WTC11 (cell line): ENCODE results near the gene FBXO47. TPM values are rescaled to one million over a fixed set of nuclear protein-coding genes. Genes with fewer than 3 reads are reported as not detected.

Experiments
- ATAC-seq: fragments of 200-7000 bp; cut with Tn5 transposase; 2 replicates; pipeline ENCODE4 v1.10.0; 2021; ENCODE audit warnings: mild to moderate bottlenecking, moderate library complexity
- CTCF ChIA-PET: fragments of 300-600 bp; sonication (Branson Sonifier 250); formaldehyde crosslinking; loops from one replicate; lab custom pipeline; 2021; ENCODE audit warnings: antibody characterized with exemption; lab: Charles Lee
- POLR2A ChIA-PET: fragments of 350-600 bp; sonication (Branson Sonifier 250); formaldehyde crosslinking; loops from one replicate; lab custom pipeline; 2021; ENCODE audit warnings: antibody characterized with exemption; lab: Charles Lee
- DNase-seq: peaks from one replicate; pipeline ENCODE4 v3.0.0; 2021; ENCODE audit warnings: low spot score
- H3K27ac Mint-ChIP-seq: 2 replicates; pipeline ENCODE4 v1.8.0; 2021; ENCODE audit warnings: mixed read lengths
- H3K27me3 Mint-ChIP-seq: 2 replicates; pipeline ENCODE4 v1.8.0; 2021; ENCODE audit warnings: low read depth, mild to moderate bottlenecking, moderate library complexity, mixed read lengths
- H3K36me3 Mint-ChIP-seq: 2 replicates; pipeline ENCODE4 v1.8.0; 2021; ENCODE audit warnings: mixed read lengths
- H3K4me1 Mint-ChIP-seq: 2 replicates; pipeline ENCODE4 v1.8.0; 2022; ENCODE audit warnings: mixed read lengths
- H3K4me3 Mint-ChIP-seq: 2 replicates; pipeline ENCODE4 v1.8.0; 2021; ENCODE audit warnings: mild to moderate bottlenecking, moderate library complexity, mixed read lengths
- H3K9me3 Mint-ChIP-seq: 2 replicates; pipeline ENCODE4 v1.8.0; 2021; ENCODE audit warnings: mixed read lengths
- ATF3 ChIP-seq: sonication (generic); formaldehyde crosslinking; conservative IDR thresholded peaks from 2 replicates; pipeline ENCODE4 v1.8.1; 2022; ENCODE audit warnings: mild to moderate bottlenecking, missing genetic modification reagents
- CBFB ChIP-seq: sonication (generic); formaldehyde crosslinking; IDR thresholded peaks from 2 replicates; pipeline ENCODE4 v1.8.1; 2022; ENCODE audit warnings: mild to moderate bottlenecking, low read depth, missing genetic modification reagents
- CREB1 ChIP-seq: sonication (generic); formaldehyde crosslinking; IDR thresholded peaks from 2 replicates; pipeline ENCODE4 v1.8.0; 2023; ENCODE audit warnings: mild to moderate bottlenecking, missing genetic modification reagents
- EMX1 ChIP-seq: fragments of 250-450 bp; sonication (Bioruptor Pico); IDR thresholded peaks from 2 replicates; pipeline ENCODE4 v1.8.0; 2021; ENCODE audit warnings: mild to moderate bottlenecking
- ETV6 ChIP-seq: sonication (generic); formaldehyde crosslinking; IDR thresholded peaks from 2 replicates; pipeline ENCODE4 v1.8.1; 2022; ENCODE audit warnings: mild to moderate bottlenecking, missing genetic modification reagents
- NFATC4 ChIP-seq: fragments of 250-450 bp; sonication (Bioruptor Pico); IDR thresholded peaks from 2 replicates; pipeline ENCODE4 v1.9.0; 2021; ENCODE audit warnings: mild to moderate bottlenecking
- NR1H2 ChIP-seq: sonication (generic); formaldehyde crosslinking; IDR thresholded peaks from 2 replicates; pipeline ENCODE4 v1.9.0; 2021; ENCODE audit warnings: mild to moderate bottlenecking, moderate library complexity, missing genetic modification reagents
- NR2C2 ChIP-seq: sonication (generic); formaldehyde crosslinking; IDR thresholded peaks from 2 replicates; pipeline ENCODE4 v1.8.0; 2022; ENCODE audit warnings: mild to moderate bottlenecking, missing genetic modification reagents
- NR3C1 ChIP-seq: sonication (generic); formaldehyde crosslinking; conservative IDR thresholded peaks from 2 replicates; pipeline ENCODE4 v1.8.1; 2023; ENCODE audit warnings: low read depth, mild to moderate bottlenecking, missing genetic modification reagents
- SMAD4 ChIP-seq: sonication (generic); formaldehyde crosslinking; IDR thresholded peaks from 2 replicates; pipeline ENCODE4 v1.8.0; 2022; ENCODE audit warnings: mild to moderate bottlenecking, missing genetic modification reagents
- STAT6 ChIP-seq: sonication (generic); formaldehyde crosslinking; conservative IDR thresholded peaks from 2 replicates; pipeline ENCODE4 v1.8.1; 2023; ENCODE audit warnings: mild to moderate bottlenecking, low read depth, missing genetic modification reagents, moderate library complexity
- TCF7 ChIP-seq: sonication (generic); formaldehyde crosslinking; IDR thresholded peaks from 2 replicates; pipeline ENCODE4 v1.8.0; 2022; ENCODE audit warnings: mild to moderate bottlenecking, low read depth, missing genetic modification reagents, moderate library complexity
- TEAD1 ChIP-seq: sonication (generic); formaldehyde crosslinking; IDR thresholded peaks from 2 replicates; pipeline ENCODE4 v1.8.0; 2022; ENCODE audit warnings: mild to moderate bottlenecking, missing genetic modification reagents
- USF1 ChIP-seq: sonication (generic); formaldehyde crosslinking; IDR thresholded peaks from 2 replicates; pipeline ENCODE4 v1.8.0; 2022; ENCODE audit warnings: mild to moderate bottlenecking, missing genetic modification reagents
- USF2 ChIP-seq: sonication (generic); formaldehyde crosslinking; IDR thresholded peaks from 2 replicates; pipeline ENCODE4 v1.8.1; 2023; ENCODE audit warnings: mild to moderate bottlenecking, missing genetic modification reagents, moderate library complexity
- ZNF281 ChIP-seq: sonication (generic); formaldehyde crosslinking; IDR thresholded peaks from 2 replicates; pipeline ENCODE4 v1.8.0; 2023; ENCODE audit warnings: mild to moderate bottlenecking, missing genetic modification reagents
- ZNF416 ChIP-seq: fragments of 250-450 bp; sonication (Bioruptor Pico); IDR thresholded peaks from 2 replicates; pipeline ENCODE4 v1.9.0; 2021; ENCODE audit warnings: mild to moderate bottlenecking, inconsistent platforms
- ZNF423 ChIP-seq: fragments of 250-450 bp; sonication (Bioruptor Pico); IDR thresholded peaks from 2 replicates; pipeline ENCODE4 v2.1.2; 2022; ENCODE audit warnings: mild to moderate bottlenecking, moderate library complexity
- ZSCAN18 ChIP-seq: fragments of 250-450 bp; sonication (Bioruptor Pico); IDR thresholded peaks from 2 replicates; pipeline ENCODE4 v2.1.2; 2022; ENCODE audit warnings: mild to moderate bottlenecking, moderate library complexity
- total RNA-seq: library from RNA; stranded (reverse); gene quantifications from 3 replicates; pipeline ENCODE4 v1.2.3, GENCODE V29; 2021
- TF ChIP-seq, protein P1 (sequence below): fragments of 250-450 bp; sonication (Bioruptor Pico); IDR thresholded peaks from 2 replicates; pipeline ENCODE4 v1.9.0; 2021; ENCODE audit warnings: mild to moderate bottlenecking
- TF ChIP-seq, protein P2 (sequence below): sonication (generic); formaldehyde crosslinking; IDR thresholded peaks from 2 replicates; pipeline ENCODE4 v1.8.0; 2023; ENCODE audit warnings: missing genetic modification reagents, mild to moderate bottlenecking, borderline replicate concordance

The FBXO47 gene
- total RNA-seq, 1 experiment from 2014 or later: not detected

GRCh38 chr17:38994026-38994425, 26.8 kb upstream of the FBXO47 start (continued):
- TF ChIP-seq STAT6 (CRISPR knock-in tag) (no peak), NR1H2 (CRISPR knock-in tag) (no peak), EMX1 (no peak), ATF3 (CRISPR knock-in tag) (no peak), NR3C1 (no peak), ZNF416 (CRISPR knock-in tag) (no peak), NR2C2 (CRISPR knock-in tag) (no peak), TCF7 (CRISPR knock-in tag) (no peak), CBFB (CRISPR knock-in tag) (no peak)
- TF ChIP-seq, protein P1, sequence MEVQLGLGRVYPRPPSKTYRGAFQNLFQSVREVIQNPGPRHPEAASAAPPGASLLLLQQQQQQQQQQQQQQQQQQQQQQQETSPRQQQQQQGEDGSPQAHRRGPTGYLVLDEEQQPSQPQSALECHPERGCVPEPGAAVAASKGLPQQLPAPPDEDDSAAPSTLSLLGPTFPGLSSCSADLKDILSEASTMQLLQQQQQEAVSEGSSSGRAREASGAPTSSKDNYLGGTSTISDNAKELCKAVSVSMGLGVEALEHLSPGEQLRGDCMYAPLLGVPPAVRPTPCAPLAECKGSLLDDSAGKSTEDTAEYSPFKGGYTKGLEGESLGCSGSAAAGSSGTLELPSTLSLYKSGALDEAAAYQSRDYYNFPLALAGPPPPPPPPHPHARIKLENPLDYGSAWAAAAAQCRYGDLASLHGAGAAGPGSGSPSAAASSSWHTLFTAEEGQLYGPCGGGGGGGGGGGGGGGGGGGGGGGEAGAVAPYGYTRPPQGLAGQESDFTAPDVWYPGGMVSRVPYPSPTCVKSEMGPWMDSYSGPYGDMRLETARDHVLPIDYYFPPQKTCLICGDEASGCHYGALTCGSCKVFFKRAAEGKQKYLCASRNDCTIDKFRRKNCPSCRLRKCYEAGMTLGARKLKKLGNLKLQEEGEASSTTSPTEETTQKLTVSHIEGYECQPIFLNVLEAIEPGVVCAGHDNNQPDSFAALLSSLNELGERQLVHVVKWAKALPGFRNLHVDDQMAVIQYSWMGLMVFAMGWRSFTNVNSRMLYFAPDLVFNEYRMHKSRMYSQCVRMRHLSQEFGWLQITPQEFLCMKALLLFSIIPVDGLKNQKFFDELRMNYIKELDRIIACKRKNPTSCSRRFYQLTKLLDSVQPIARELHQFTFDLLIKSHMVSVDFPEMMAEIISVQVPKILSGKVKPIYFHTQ (CRISPR knock-in tag): no peak

DNA sequence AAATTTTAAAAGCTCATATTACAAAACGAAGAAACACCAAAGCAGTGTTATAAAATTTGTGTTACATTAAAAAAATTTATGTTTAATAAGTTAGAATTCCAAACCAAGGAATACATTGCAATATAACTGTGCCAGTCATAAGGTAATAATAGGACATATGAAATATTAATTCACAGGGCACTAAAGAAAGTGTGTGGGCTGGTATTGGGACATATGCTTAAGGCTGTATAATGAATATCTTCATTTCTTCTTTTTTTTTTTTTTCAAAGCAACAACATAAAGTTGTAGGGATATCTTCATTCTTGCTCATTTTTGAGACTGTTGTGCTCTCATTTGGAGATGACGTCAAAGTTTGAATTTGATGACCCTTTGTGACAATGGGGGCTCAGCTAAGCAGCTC, 17.5 kb upstream of the FBXO47 start:
- Mint-ChIP-seq H3K27me3 (no peaks in the 10 kb centered on the region), H3K36me3 (no peaks in the 10 kb centered on the region), H3K9me3 (no peaks in the 10 kb centered on the region), H3K4me1 (no peaks in the 10 kb centered on the region), H3K4me3 (no peak overlapping the region), H3K27ac (no peak overlapping the region)
- DNase-seq: no peak
- CTCF ChIA-PET: interaction anchor here (1.1 to 5.5 kb wide), 9 partner anchors 30 to 259 kb away, joined by 3 to 191 read pairs (median 21); partner anchors contain the start of genes ARL5C and PLXDC1
- POLR2A ChIA-PET: no interaction called here
- no peak for ATAC-seq
- TF ChIP-seq NFATC4 (CRISPR knock-in tag) (no peak), TEAD1 (no peak), SMAD4 (CRISPR knock-in tag) (no peak), ZNF423 (CRISPR knock-in tag) (no peak), CREB1 (no peak), ZNF416 (CRISPR knock-in tag) (no peak), NR1H2 (CRISPR knock-in tag) (no peak), USF2 (CRISPR knock-in tag) (no peak), ZSCAN18 (CRISPR knock-in tag) (no peak), ETV6 (CRISPR knock-in tag) (no peak), USF1 (CRISPR knock-in tag) (no peak), ZNF281 (CRISPR knock-in tag) (no peak)
- TF ChIP-seq, protein P2, sequence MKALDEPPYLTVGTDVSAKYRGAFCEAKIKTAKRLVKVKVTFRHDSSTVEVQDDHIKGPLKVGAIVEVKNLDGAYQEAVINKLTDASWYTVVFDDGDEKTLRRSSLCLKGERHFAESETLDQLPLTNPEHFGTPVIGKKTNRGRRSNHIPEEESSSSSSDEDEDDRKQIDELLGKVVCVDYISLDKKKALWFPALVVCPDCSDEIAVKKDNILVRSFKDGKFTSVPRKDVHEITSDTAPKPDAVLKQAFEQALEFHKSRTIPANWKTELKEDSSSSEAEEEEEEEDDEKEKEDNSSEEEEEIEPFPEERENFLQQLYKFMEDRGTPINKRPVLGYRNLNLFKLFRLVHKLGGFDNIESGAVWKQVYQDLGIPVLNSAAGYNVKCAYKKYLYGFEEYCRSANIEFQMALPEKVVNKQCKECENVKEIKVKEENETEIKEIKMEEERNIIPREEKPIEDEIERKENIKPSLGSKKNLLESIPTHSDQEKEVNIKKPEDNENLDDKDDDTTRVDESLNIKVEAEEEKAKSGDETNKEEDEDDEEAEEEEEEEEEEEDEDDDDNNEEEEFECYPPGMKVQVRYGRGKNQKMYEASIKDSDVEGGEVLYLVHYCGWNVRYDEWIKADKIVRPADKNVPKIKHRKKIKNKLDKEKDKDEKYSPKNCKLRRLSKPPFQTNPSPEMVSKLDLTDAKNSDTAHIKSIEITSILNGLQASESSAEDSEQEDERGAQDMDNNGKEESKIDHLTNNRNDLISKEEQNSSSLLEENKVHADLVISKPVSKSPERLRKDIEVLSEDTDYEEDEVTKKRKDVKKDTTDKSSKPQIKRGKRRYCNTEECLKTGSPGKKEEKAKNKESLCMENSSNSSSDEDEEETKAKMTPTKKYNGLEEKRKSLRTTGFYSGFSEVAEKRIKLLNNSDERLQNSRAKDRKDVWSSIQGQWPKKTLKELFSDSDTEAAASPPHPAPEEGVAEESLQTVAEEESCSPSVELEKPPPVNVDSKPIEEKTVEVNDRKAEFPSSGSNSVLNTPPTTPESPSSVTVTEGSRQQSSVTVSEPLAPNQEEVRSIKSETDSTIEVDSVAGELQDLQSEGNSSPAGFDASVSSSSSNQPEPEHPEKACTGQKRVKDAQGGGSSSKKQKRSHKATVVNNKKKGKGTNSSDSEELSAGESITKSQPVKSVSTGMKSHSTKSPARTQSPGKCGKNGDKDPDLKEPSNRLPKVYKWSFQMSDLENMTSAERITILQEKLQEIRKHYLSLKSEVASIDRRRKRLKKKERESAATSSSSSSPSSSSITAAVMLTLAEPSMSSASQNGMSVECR (CRISPR knock-in tag): no peak
